ENCODE data around the gene HDAC4. TPM values are rescaled to one million over a fixed set of nuclear protein-coding genes. Genes with fewer than 3 reads are reported as not detected.
A peak's percentile ranks its signal among the peaks of the same experiment; 100 is the strongest.

Gene HDAC4
- total and polyA plus RNA-seq, 2 of the 8 experiments (the other 6 are each of a cell fraction or from before 2014, with no cell fraction given), result 15.4 to 31.5 TPM

GRCh38 chr2:239124152-239124899 is 276.5 kb downstream of the HDAC4 start:
- CTCF ChIA-PET (ENCODE audit: partially characterized antibody), result interaction anchor here (1.5 kb wide), 1 partner anchor 19 kb away, joined by 3 read pairs; no protein-coding TSS in a partner anchor
- FAIRE-seq, result no peak
- no peak overlapping the region for H2BK5ac ChIP-seq (ENCODE audit: low read depth, low read length)

More at GRCh38 chr2:239124152-239124899, 276.5 kb downstream of the HDAC4 start:
- no peak overlapping the region for H3K27ac ChIP-seq (ENCODE audit: low read depth, low read length)
- H3K36me3 ChIP-seq (ENCODE audit: control insufficient read depth in 2 of 4, insufficient read depth in 4 of 4, low read length in 3 of 4), result peaks cover 9 to 25% (median 19%) of the 10 kb centered on the region in 4 experiments
- POLR2A ChIA-PET (ENCODE audit: partially characterized antibody), result no interaction called here
- H2AFZ ChIP-seq (ENCODE audit: low read length), result no peak overlapping the region
- H2BK12ac ChIP-seq (ENCODE audit: low read depth, low read length), result no peak overlapping the region
- no peaks in the 10 kb centered on the region; the same call in 1 of the 2 replicates for H3K79me1 ChIP-seq (ENCODE audit: low read depth, low read length)
- H4K20me1 ChIP-seq (replicated peaks in 1 of 2; ENCODE audit: control insufficient read depth in 1 of 2, insufficient read depth in 2 of 2, low read length in 2 of 2), result peaks cover 1 to 2% of the 10 kb centered on the region in 2 experiments
- H3K9ac ChIP-seq (replicated peaks in 1 of 4; ENCODE audit: extremely low read depth in 1 of 4, low read depth in 3 of 4, low read length in 3 of 4), result no peak overlapping the region
- H2BK15ac ChIP-seq (ENCODE audit: low read length), result no peak overlapping the region
- TF ChIP-seq TBP (IDR thresholded peaks at IDR 0.05; ENCODE audit: low read depth, low read length) (no peak), CEBPB (IDR thresholded peaks at IDR 0.05; ENCODE audit: low read depth, low read length) (no peak), CTBP2 (IDR thresholded peaks at IDR 0.05; ENCODE audit: borderline replicate concordance, insufficient read depth, insufficient read length, low read length) (no peak), SIX5 (IDR thresholded peaks at IDR 0.05; ENCODE audit: low read depth, low read length) (no peak), POLR2AphosphoS5 (IDR thresholded peaks at IDR 0.05; ENCODE audit: low read depth, low read length) (0 out of 2 replicates have a peak, but pooled peaks have one; percentile 15), JUN (IDR thresholded peaks at IDR 0.05; ENCODE audit: low read depth, low read length) (no peak), RAD21 (IDR thresholded peaks at IDR 0.05 in 1 of 2, conservative IDR thresholded peaks at IDR 0.05 in 1 of 2; ENCODE audit: low read depth in 2 of 2, low read length in 2 of 2) (no peak), RNF2 (IDR thresholded peaks at IDR 0.05; ENCODE audit: borderline replicate concordance, low read depth, low read length, missing control alignments, poor library complexity, severe bottlenecking) (no peak)
- 93% methylated on average over 37 of the region's 48 CpGs; no CpG with 5 or more reads in 1 of the 2 experiments for WGBS, 2 experiments (ENCODE audit: extremely low coverage in 1 of 2, insufficient coverage in 1 of 2, insufficient read length in 1 of 2, insufficient replicate concordance in 2 of 2, low coverage in 1 of 2, low lambda C conversion rate in 2 of 2, missing lambda C conversion rate in 1 of 2)
- H4K5ac ChIP-seq (ENCODE audit: insufficient read length, low read depth, low read length), result no peak overlapping the region
- H3K18ac ChIP-seq (ENCODE audit: extremely low read depth, low read length), result no peak overlapping the region
- no peak overlapping the region for H4K8ac ChIP-seq (ENCODE audit: extremely low read depth, insufficient read depth, low read length)
- no peak overlapping the region for H2BK20ac ChIP-seq (ENCODE audit: low read length)
- no peaks in the 10 kb centered on the region for H3K27me3 ChIP-seq (replicated peaks in 1 of 4; ENCODE audit: control insufficient read depth in 3 of 4, extremely low read depth in 1 of 4, insufficient read depth in 3 of 4, low read length in 3 of 4)
- H3K4me3 ChIP-seq (ENCODE audit: extremely low read depth in 1 of 4, insufficient read depth in 2 of 4, low read depth in 3 of 4, low read length in 4 of 4), result no peak overlapping the region
- H3K4me1 ChIP-seq (replicated peaks in 1 of 4; ENCODE audit: control insufficient read depth in 3 of 4, insufficient read depth in 4 of 4, low read length in 3 of 4), result no peaks in the 10 kb centered on the region
- H3K23ac ChIP-seq (ENCODE audit: insufficient read length), result no peak overlapping the region
- H4K91ac ChIP-seq (replicated peaks; ENCODE audit: insufficient read length, low read length), result no peak overlapping the region
- H3K9me3 ChIP-seq (ENCODE audit: insufficient read depth in 2 of 2, low read depth in 1 of 2, low read length in 1 of 2), result peaks cover 0 to 6% of the 10 kb centered on the region in 2 experiments; a peak in 1 of 4 replicates
- H3K79me2 ChIP-seq (ENCODE audit: control insufficient read depth in 1 of 2, insufficient read depth in 2 of 2, low read length in 2 of 2), result no peaks in the 10 kb centered on the region
- no peak overlapping the region for H3K14ac ChIP-seq (ENCODE audit: insufficient read length)
- no peak overlapping the region for H2AK5ac ChIP-seq (ENCODE audit: low read depth, low read length)
- DNase-seq (ENCODE audit: low read depth in 1 of 2, low spot score in 2 of 2), result no peak
- no peak overlapping the region for H3K56ac ChIP-seq (replicated peaks; ENCODE audit: insufficient read length, low read depth, low read length)
- no peak overlapping the region for H2BK120ac ChIP-seq (replicated peaks; ENCODE audit: low read depth, low read length)
- H3K23me2 ChIP-seq (ENCODE audit: low read depth, low read length), result no peaks in the 10 kb centered on the region
- H3K4me2 ChIP-seq (ENCODE audit: insufficient read depth in 1 of 2, low read depth in 2 of 2, low read length in 2 of 2), result no peak overlapping the region
- no peak overlapping the region for H3K4ac ChIP-seq (replicated peaks; ENCODE audit: insufficient read length, low read depth, low read length)

All from H1 (cell line).